SW 1271 (cell line): ENCODE measurements around the gene RAET1E.
"Not testable (repeated sequence)": the region's sequence is repeated elsewhere in the genome, so short reads cannot be mapped to it uniquely, and the experiment has no call there.

Experiments used
- DNase-seq, 2 experiments: peaks; one replicate each; lab custom pipeline; 2025; lab: John Stamatoyannopoulos, UW

The RAET1E gene

GRCh38 chr6:149861603-149862423 is 36.1 kb downstream of the RAET1E start:
- no peak for DNase-seq

GRCh38 chr6:149860834-149861602 is 36.9 kb downstream of the RAET1E start:
- DNase-seq: no peak

GRCh38 chr6:149860513-149860833 is 37.4 kb downstream of the RAET1E start:
- no peak for DNase-seq

- DNase-seq: no peak
Measured at GRCh38 chr6:149859938-149860337, 38.0 kb downstream of the RAET1E start.

GRCh38 chr6:149859368-149859767 is 38.5 kb downstream of the RAET1E start:
- no peak for DNase-seq

- no peak for DNase-seq
Measured at GRCh38 chr6:149857541-149857940, 40.4 kb downstream of the RAET1E start.

- DNase-seq: peak in 1 of 2 experiments; percentile 57
Measured at GRCh38 chr6:149856256-149856994, 41.5 kb downstream of the RAET1E start.

GRCh38 chr6:149855741-149856140 is 42.2 kb downstream of the RAET1E start:
- DNase-seq: no peak

- DNase-seq: peak; percentile 77 to 89
Measured at GRCh38 chr6:149855040-149855654, 42.8 kb downstream of the RAET1E start.

GRCh38 chr6:149854532-149854931 is 43.4 kb downstream of the RAET1E start:
- peak in 1 of 2 experiments; percentile 63 for DNase-seq

- not testable (repeated sequence) for DNase-seq
Measured at GRCh38 chr6:149854017-149854416, 43.9 kb downstream of the RAET1E start.

- DNase-seq: no peak
Measured at GRCh38 chr6:149852881-149853280, 45.0 kb downstream of the RAET1E start.

GRCh38 chr6:149852180-149852579 is 45.7 kb downstream of the RAET1E start:
- DNase-seq: peak in 1 of 2 experiments; percentile 42

GRCh38 chr6:149851461-149852110 is 46.3 kb downstream of the RAET1E start:
- no peak for DNase-seq

GRCh38 chr6:149848343-149848742 is 49.6 kb downstream of the RAET1E start:
- DNase-seq: not testable (repeated sequence)
